Ecto neural progenitor cell (in vitro differentiated cells): Measurements from ENCODE around the gene CDK16.

Experiments used
- DNase-seq: peaks from one replicate; pipeline ENCODE4 v3.0.0-alpha.2; 2018; ENCODE audit warnings: low spot score

The CDK16 gene

GRCh38 chrX:47209508-47210238, 8.8 kb upstream of the CDK16 start:
- DNase-seq: no peak

GRCh38 chrX:47210661-47211425, 7.6 kb upstream of the CDK16 start:
- no peak for DNase-seq

GRCh38 chrX:47212381-47213293, 5.8 kb upstream of the CDK16 start:
- DNase-seq: no peak

- DNase-seq: no peak
Measured at GRCh38 chrX:47214435-47215077, 3.9 kb upstream of the CDK16 start.

- no peak for DNase-seq
Measured at GRCh38 chrX:47215291-47215900, 3.1 kb upstream of the CDK16 start.

GRCh38 chrX:47216393-47216925, 2.0 kb upstream of the CDK16 start:
- no peak for DNase-seq

- peak; percentile 52 for DNase-seq
Measured at GRCh38 chrX:47217121-47217851, 1.2 kb upstream of the CDK16 start.

GRCh38 chrX:47217852-47218279, 615 bp upstream of the CDK16 start:
- DNase-seq: peak; percentile 98

- peak; percentile 73 for DNase-seq
Measured at GRCh38 chrX:47218920-47219815, 687 bp downstream of the CDK16 start.

- no peak for DNase-seq
Measured at GRCh38 chrX:47221756-47222155, 3.3 kb downstream of the CDK16 start.

- no peak for DNase-seq
Measured at GRCh38 chrX:47222751-47223350, 4.4 kb downstream of the CDK16 start.

- no peak for DNase-seq
Measured at GRCh38 chrX:47223476-47224250, 5.2 kb downstream of the CDK16 start.

- DNase-seq: no peak
Measured at GRCh38 chrX:47224266-47224895, 5.9 kb downstream of the CDK16 start.

GRCh38 chrX:47224896-47225290, 6.4 kb downstream of the CDK16 start:
- DNase-seq: no peak

- no peak for DNase-seq
Measured at GRCh38 chrX:47226071-47226470, 7.6 kb downstream of the CDK16 start.

GRCh38 chrX:47226531-47227333, 8.3 kb downstream of the CDK16 start:
- no peak for DNase-seq

- DNase-seq: no peak
Measured at GRCh38 chrX:47227334-47227583, 8.8 kb downstream of the CDK16 start.
